Keratinocyte (primary cell): ENCODE measurements around the gene RAB32. TPM values are rescaled to one million over a fixed set of nuclear protein-coding genes. Genes with fewer than 3 reads are reported as not detected.

Experiments used
- DNase-seq: peaks from one replicate; pipeline ENCODE4 v3.0.0-alpha.2; 2011; ENCODE audit warnings: low read depth, missing footprints, low spot score
- FAIRE-seq: peaks from 2 replicates; lab custom pipeline; 2011; peaks lifted over from hg19 to GRCh38; lab: Jason Lieb, UNC
- H2AFZ ChIP-seq: 2 replicates; pipeline ENCODE4 v1.6.0; 2012; ENCODE audit warnings: low read length, control low read depth, inconsistent platforms; ENCODE audit not compliant: control insufficient read depth
- H3K27ac ChIP-seq: 2 replicates; pipeline ENCODE4 v1.5.1; 2011; ENCODE audit warnings: low read length; ENCODE audit not compliant: control insufficient read depth, insufficient read depth
- H3K27me3 ChIP-seq: 3 replicates; pipeline ENCODE4 v1.6.0; 2011; ENCODE audit warnings: low read length; ENCODE audit not compliant: control insufficient read depth, insufficient read depth; ENCODE audit errors: extremely low read depth
- H3K36me3 ChIP-seq, 2 experiments: 2 replicates in 1 of 2; 3 replicates in 1 of 2; pipeline ENCODE4 v1.5.1; 2011; ENCODE audit warnings: low read length in 2 of 2, mild to moderate bottlenecking in 1 of 2; ENCODE audit not compliant: control insufficient read depth in 2 of 2, insufficient read depth in 2 of 2; ENCODE audit errors: extremely low read depth in 1 of 2
- H3K4me1 ChIP-seq: 3 replicates; pipeline ENCODE4 v1.5.1; 2011; ENCODE audit warnings: low read length; ENCODE audit not compliant: control insufficient read depth, insufficient read depth; ENCODE audit errors: extremely low read depth
- H3K4me2 ChIP-seq: 3 replicates; pipeline ENCODE4 v1.6.0; 2011; ENCODE audit warnings: low read depth, low read length; ENCODE audit not compliant: control insufficient read depth, insufficient read depth; ENCODE audit errors: extremely low read depth
- H3K4me3 ChIP-seq, 3 experiments: fragments of 200-600 bp in 1 of 3; sonication (generic) in 1 of 3; 2 replicates in 2 of 3; 3 replicates in 1 of 3; pipeline ENCODE4 v1.5.1; 2011 to 2016; ENCODE audit warnings: low read length in 3 of 3, mild to moderate bottlenecking in 3 of 3, control low read depth in 2 of 3, inconsistent platforms in 1 of 3, low read depth in 1 of 3, mixed read lengths in 1 of 3, mixed run types in 1 of 3, moderate library complexity in 1 of 3; ENCODE audit not compliant: control insufficient read depth in 2 of 3, insufficient read depth in 2 of 3; ENCODE audit errors: extremely low read depth in 1 of 3
- H3K79me2 ChIP-seq: 2 replicates; pipeline ENCODE4 v1.6.0; 2012; ENCODE audit warnings: low read length; ENCODE audit not compliant: control insufficient read depth, insufficient read depth
- H3K9ac ChIP-seq: 3 replicates; pipeline ENCODE4 v1.6.0; 2011; ENCODE audit warnings: low read length; ENCODE audit not compliant: control insufficient read depth, insufficient read depth; ENCODE audit errors: extremely low read depth
- H3K9me1 ChIP-seq: 3 replicates; pipeline ENCODE4 v1.6.0; 2011; ENCODE audit warnings: low read length; ENCODE audit not compliant: control insufficient read depth, insufficient read depth; ENCODE audit errors: extremely low read depth
- H3K9me3 ChIP-seq: 2 replicates; pipeline ENCODE4 v1.5.1; 2012; ENCODE audit warnings: low read depth, low read length; ENCODE audit not compliant: control insufficient read depth
- H4K20me1 ChIP-seq: 3 replicates; pipeline ENCODE4 v1.6.0; 2011; ENCODE audit warnings: low read length; ENCODE audit not compliant: control insufficient read depth, insufficient read depth; ENCODE audit errors: extremely low read depth
- CTCF ChIP-seq, 3 experiments: IDR thresholded peaks in 1 of 3; conservative IDR thresholded peaks in 1 of 3; optimal IDR thresholded peaks in 1 of 3; 2 replicates in 2 of 3; 3 replicates in 1 of 3; pipeline versions ENCODE3 to v1.5.1; 2011; ENCODE audit warnings: low read length in 3 of 3, mild to moderate bottlenecking in 3 of 3, moderate library complexity in 2 of 3, control low read depth in 1 of 3, inconsistent platforms in 1 of 3; ENCODE audit not compliant: insufficient read depth in 2 of 3; ENCODE audit errors: extremely low read depth in 1 of 3
- EZH2 ChIP-seq: IDR thresholded peaks from one replicate; pipeline ENCODE4 v1.6.1; 2012; ENCODE audit warnings: inconsistent platforms, mild to moderate bottlenecking, low read length, moderate library complexity
- dilution Hi-C: fragments of 300-500 bp; cut with MboI; formaldehyde crosslinking; loops from one replicate; pipeline ENCODE4 v1.7.0; 2020; ENCODE audit warnings: low sequenced_read_pairs; ENCODE audit not compliant: extremely low pct_ligation_motif_present
- polyA plus RNA-seq, 5 experiments: library from polyadenylated mRNA; depleted of rRNA in 3 of 5; stranded (reverse) in 3 of 5; stranded (forward) in 1 of 5; unstranded in 1 of 5; fragments of >200 nt; gene quantifications; 1 replicate in 1 of 5; 2 replicates in 3 of 5; 3 replicates in 1 of 5; pipeline versions ENCODE4 v1.2.1 to v1.2.3, GENCODE V29; 2011 to 2012; ENCODE audit warnings: missing spikeins in 2 of 5, low read depth in 1 of 5, low replicate concordance in 1 of 5

RAB32 gene
- polyA plus RNA-seq, 1 donor (not counting 4 experiments of a cell fraction or from before 2014, with no cell fraction given): 73.0 TPM

- Histone ChIP-seq H3K4me1 (peaks cover 6% of the 10 kb centered on the region), H4K20me1 (no peaks in the 10 kb centered on the region), H3K27ac (no peak overlapping the region), H3K9me1 (no peaks in the 10 kb centered on the region), H3K9me3 (no peaks in the 10 kb centered on the region), H3K27me3 (no peaks in the 10 kb centered on the region), H3K36me3 (no peaks in the 10 kb centered on the region), H2AFZ (no peak overlapping the region), H3K4me3 (no peak overlapping the region), H3K79me2 (no peaks in the 10 kb centered on the region), H3K9ac (no peak overlapping the region), H3K4me2 (no peak overlapping the region)
- dilution Hi-C loops: no loop called here
- DNase-seq (no peak), FAIRE-seq (no peak)
- TF ChIP-seq EZH2 (no peak), CTCF (optimal IDR thresholded peaks at IDR 0.05 in 1 of 3, IDR thresholded peaks at IDR 0.05 in 1 of 3, conservative IDR thresholded peaks at IDR 0.05 in 1 of 3; ENCODE audit: extremely low read depth in 1 of 3, insufficient read depth in 2 of 3, low read length in 3 of 3) (no peak)
Measured at GRCh38 chr6:146581968-146582367, 38.3 kb downstream of the RAB32 start.

GRCh38 chr6:146582857-146583256 is 39.2 kb downstream of the RAB32 start:
- Histone ChIP-seq H2AFZ (no peak overlapping the region), H3K27me3 (no peaks in the 10 kb centered on the region), H3K79me2 (no peaks in the 10 kb centered on the region), H3K27ac (no peak overlapping the region), H3K9me3 (no peaks in the 10 kb centered on the region), H3K9me1 (no peaks in the 10 kb centered on the region), H3K4me2 (no peak overlapping the region), H3K9ac (no peak overlapping the region), H3K36me3 (no peaks in the 10 kb centered on the region), H3K4me3 (no peak overlapping the region), H4K20me1 (no peaks in the 10 kb centered on the region), H3K4me1 (peaks cover 4% of the 10 kb centered on the region)
- dilution Hi-C loops: no loop called here
- FAIRE-seq (no peak), DNase-seq (no peak)
- no peak for TF ChIP-seq EZH2
- TF ChIP-seq CTCF (optimal IDR thresholded peaks at IDR 0.05 in 1 of 3, IDR thresholded peaks at IDR 0.05 in 1 of 3, conservative IDR thresholded peaks at IDR 0.05 in 1 of 3; ENCODE audit: extremely low read depth in 1 of 3, insufficient read depth in 2 of 3, low read length in 3 of 3): no peak
